ENCODE data around the gene SMCO3.

Gene SMCO3

GRCh38 chr12:14833336-14833735 lies 19.4 kb upstream of the SMCO3 start:
- DNase-seq (ENCODE audit: insufficient read length, low spot score) (no peak), FAIRE-seq (no peak)

GRCh38 chr12:14828892-14829291 lies 14.9 kb upstream of the SMCO3 start:
- FAIRE-seq (no peak), DNase-seq (ENCODE audit: insufficient read length, low spot score) (no peak)

GRCh38 chr12:14827043-14827442 lies 13.1 kb upstream of the SMCO3 start:
- no peak for FAIRE-seq
- DNase-seq (ENCODE audit: insufficient read length, low spot score), result no peak

GRCh38 chr12:14826491-14826890 lies 12.5 kb upstream of the SMCO3 start:
- no peak for FAIRE-seq
- no peak for DNase-seq (ENCODE audit: insufficient read length, low spot score)

GRCh38 chr12:14825256-14825655 lies 11.3 kb upstream of the SMCO3 start:
- FAIRE-seq (no peak), DNase-seq (ENCODE audit: insufficient read length, low spot score) (no peak)

- FAIRE-seq (no peak), DNase-seq (ENCODE audit: insufficient read length, low spot score) (no peak)
These were observed 10.1 kb upstream of the SMCO3 start for GRCh38 chr12:14824012-14824634.

- no peak for FAIRE-seq
- no peak for DNase-seq (ENCODE audit: insufficient read length, low spot score)
These were observed 2.5 kb downstream of the SMCO3 start for GRCh38 chr12:14811486-14811885.

GRCh38 chr12:14810953-14811483 lies 3.0 kb downstream of the SMCO3 start:
- FAIRE-seq (no peak), DNase-seq (ENCODE audit: insufficient read length, low spot score) (no peak)

GRCh38 chr12:14810167-14810952 lies 3.6 kb downstream of the SMCO3 start:
- DNase-seq (ENCODE audit: insufficient read length, low spot score) (no peak), FAIRE-seq (no peak)

- FAIRE-seq (no peak), DNase-seq (ENCODE audit: insufficient read length, low spot score) (no peak)
These were observed 10.2 kb downstream of the SMCO3 start for GRCh38 chr12:14803830-14804160.

- DNase-seq (ENCODE audit: insufficient read length, low spot score) (peak; percentile 79), FAIRE-seq (no peak)
These were observed 10.8 kb downstream of the SMCO3 start, which contains the start of the genes C12orf60 and WBP11 for GRCh38 chr12:14803011-14803829. Gene C12orf60 (plus strand): TSS chr12:14803670. CDS start chr12:14822936, 19,266 bp downstream. Gene WBP11 (minus strand): TSS chr12:14803478. CDS start chr12:14801383, 2,095 bp downstream.

GRCh38 chr12:14802721-14803010 lies 11.3 kb downstream of the SMCO3 start:
- DNase-seq (ENCODE audit: insufficient read length, low spot score) (no peak), FAIRE-seq (no peak)

- FAIRE-seq (no peak), DNase-seq (ENCODE audit: insufficient read length, low spot score) (no peak)
These were observed 11.7 kb downstream of the SMCO3 start for GRCh38 chr12:14802247-14802646.

GRCh38 chr12:14795028-14795448 lies 18.9 kb downstream of the SMCO3 start:
- no peak for DNase-seq (ENCODE audit: insufficient read length, low spot score)
- no peak for FAIRE-seq

- FAIRE-seq, result no peak
These were observed 28.4 kb downstream of the SMCO3 start for GRCh38 chr12:14785568-14785967.

GRCh38 chr12:14784471-14784870 lies 29.5 kb downstream of the SMCO3 start:
- FAIRE-seq (no peak), DNase-seq (ENCODE audit: insufficient read length, low spot score) (no peak)

More at GRCh38 chr12:14785568-14785967, 28.4 kb downstream of the SMCO3 start:
- no peak for DNase-seq (ENCODE audit: insufficient read length, low spot score)

GRCh38 chr12:14782756-14783155 lies 31.2 kb downstream of the SMCO3 start:
- DNase-seq (ENCODE audit: insufficient read length, low spot score), result no peak
- no peak for FAIRE-seq

- no peak for FAIRE-seq
- no peak for DNase-seq (ENCODE audit: insufficient read length, low spot score)
These were observed 32.4 kb downstream of the SMCO3 start for GRCh38 chr12:14781563-14781962.

GRCh38 chr12:14780859-14781258 lies 33.1 kb downstream of the SMCO3 start:
- DNase-seq (ENCODE audit: insufficient read length, low spot score) (no peak), FAIRE-seq (no peak)

- no peak for FAIRE-seq
These were observed 34.1 kb downstream of the SMCO3 start for GRCh38 chr12:14779834-14780233.

GRCh38 chr12:14777271-14777670 lies 36.7 kb downstream of the SMCO3 start:
- FAIRE-seq (no peak), DNase-seq (ENCODE audit: insufficient read length, low spot score) (no peak)

More at GRCh38 chr12:14779834-14780233, 34.1 kb downstream of the SMCO3 start:
- no peak for DNase-seq (ENCODE audit: insufficient read length, low spot score)

All from HTR-8/SVneo (cell line).